GM12878 (cell line): ENCODE data around the gene MUC21. TPM values are rescaled to one million over a fixed set of nuclear protein-coding genes. Genes with fewer than 3 reads are reported as not detected.

ENCODE experiments used
- ATAC-seq: fragments of 200-7000 bp; cut with Tn5 transposase; 3 replicates; pipeline ENCODE4 v1.9.1; 2020; ENCODE audit warnings: mild to moderate bottlenecking, moderate library complexity
- BruUV-seq: library from RNA; stranded (reverse); fragments of 400-500 nt; replicated peaks from 2 replicates; lab custom pipeline; 2021; lab: Mats Ljungman, UMichigan
- CTCF ChIA-PET: fragments of 300-600 bp; sonication (Branson Sonifier 250); formaldehyde crosslinking; extraction: SDS; loops from one replicate; lab custom pipeline; 2021; ENCODE audit warnings: inconsistent platforms; lab: Yijun Ruan, JAX
- POLR2A ChIA-PET: fragments of 350-600 bp; formaldehyde crosslinking; extraction: SDS; loops from one replicate; lab custom pipeline; 2021; ENCODE audit warnings: inconsistent platforms; lab: Charles Lee
- RAD21 ChIA-PET: fragments of 300-600 bp; sonication (Branson Sonifier 250); formaldehyde crosslinking; loops from one replicate; lab custom pipeline; 2023; ENCODE audit warnings: antibody characterized with exemption; ENCODE audit not compliant: unreplicated experiment; lab: Charles Lee
- SMC1A ChIA-PET: fragments of 300-600 bp; sonication (Branson Sonifier 250); formaldehyde crosslinking; loops from one replicate; lab custom pipeline; 2023; ENCODE audit not compliant: unreplicated experiment, uncharacterized antibody; lab: Charles Lee
- DNase-seq: peaks from one replicate; pipeline ENCODE4 v3.0.0-alpha.2; 2011; ENCODE audit warnings: low read depth, low spot score
- FAIRE-seq: peaks from 3 replicates; lab custom pipeline; 2011; peaks lifted over from hg19 to GRCh38; lab: Jason Lieb, UNC
- H2AFZ ChIP-seq: 2 replicates; pipeline ENCODE4 v1.6.0; 2011; ENCODE audit warnings: low read depth, low read length, control low read depth; ENCODE audit not compliant: control insufficient read depth
- H3K27ac ChIP-seq: 2 replicates; pipeline ENCODE4 v1.5.1; 2011; ENCODE audit warnings: control low read depth; ENCODE audit not compliant: control insufficient read depth, insufficient read depth
- H3K27me3 ChIP-seq, 2 experiments: replicated peaks in 1 of 2; 2 replicates each; pipeline versions ENCODE4 v1.6.0 to v1.6.1; 2011; ENCODE audit warnings: low read length in 1 of 2; ENCODE audit not compliant: control insufficient read depth in 2 of 2, insufficient read depth in 2 of 2
- H3K36me3 ChIP-seq, 2 experiments: 2 replicates each; pipeline ENCODE4 v1.5.1; 2011; ENCODE audit warnings: low read length in 1 of 2; ENCODE audit not compliant: control insufficient read depth in 2 of 2, insufficient read depth in 2 of 2
- H3K4me1 ChIP-seq: 2 replicates; pipeline ENCODE4 v1.6.1; 2011; ENCODE audit warnings: mild to moderate bottlenecking, low read length, moderate library complexity, mixed read lengths; ENCODE audit not compliant: control insufficient read depth, insufficient read depth
- H3K4me2 ChIP-seq: 2 replicates; pipeline ENCODE4 v1.6.0; 2011; ENCODE audit warnings: control low read depth; ENCODE audit not compliant: control insufficient read depth, insufficient read depth
- H3K4me3 ChIP-seq: fragments of 200-600 bp; sonication (generic); 2 replicates; pipeline ENCODE4 v1.5.1; 2016
- H3K79me2 ChIP-seq: 2 replicates; pipeline ENCODE4 v1.6.0; 2011; ENCODE audit warnings: low read length; ENCODE audit not compliant: control insufficient read depth, insufficient read depth
- H3K9ac ChIP-seq: 2 replicates; pipeline ENCODE4 v1.8.0; 2011; ENCODE audit warnings: low read length, control low read depth, mixed read lengths; ENCODE audit not compliant: control insufficient read depth, insufficient read depth
- H3K9me3 ChIP-seq: replicated peaks from 3 replicates; pipeline ENCODE4 v1.5.1; 2011; ENCODE audit warnings: mild to moderate bottlenecking, low read length; ENCODE audit not compliant: control insufficient read depth, insufficient read depth
- H4K20me1 ChIP-seq: 2 replicates; pipeline ENCODE4 v1.6.0; 2011; ENCODE audit not compliant: control insufficient read depth, insufficient read depth
- GABPA ChIP-seq: IDR thresholded peaks from 2 replicates; pipeline ENCODE4 v1.6.1; 2014; ENCODE audit warnings: antibody characterized with exemption, low read depth, mild to moderate bottlenecking, inconsistent platforms
- HCFC1 ChIP-seq: fragments of 150-350 bp; IDR thresholded peaks from 2 replicates; pipeline ENCODE4 v1.6.1; 2014; ENCODE audit warnings: low read length
- KLF5 ChIP-seq: fragments of 450-650 bp; IDR thresholded peaks from 2 replicates; pipeline ENCODE4 v1.6.1; 2014; ENCODE audit warnings: mild to moderate bottlenecking; ENCODE audit not compliant: partially characterized antibody
- MEF2A ChIP-seq: IDR thresholded peaks from 2 replicates; pipeline ENCODE4 v1.6.1; 2011; ENCODE audit warnings: low read depth, mild to moderate bottlenecking, low read length, moderate library complexity; ENCODE audit not compliant: insufficient read depth
- MXI1 ChIP-seq: fragments of 150-350 bp; IDR thresholded peaks from 2 replicates; pipeline ENCODE4 v1.6.1; 2011; ENCODE audit warnings: low read depth, mild to moderate bottlenecking, inconsistent platforms, low read length, improper control_type of control experiment
- NFYA ChIP-seq: IDR thresholded peaks from 2 replicates; pipeline ENCODE4 v1.6.1; 2011; ENCODE audit warnings: low read depth, mild to moderate bottlenecking, low read length, improper control_type of control experiment, borderline replicate concordance
- NR2C2 ChIP-seq: IDR thresholded peaks from 2 replicates; pipeline ENCODE4 v1.6.1; 2011; ENCODE audit warnings: borderline replicate concordance, low read depth; ENCODE audit not compliant: control insufficient read depth, insufficient read length
- NR2F1 ChIP-seq: fragments of 450-650 bp; conservative IDR thresholded peaks from 2 replicates; pipeline ENCODE4 v1.6.1; 2017; ENCODE audit warnings: mild to moderate bottlenecking
- POLR2A ChIP-seq: IDR thresholded peaks from 2 replicates; pipeline ENCODE4 v1.6.1; 2011; ENCODE audit warnings: low read depth, mild to moderate bottlenecking, low read length
- RCOR1 ChIP-seq: conservative IDR thresholded peaks from 2 replicates; pipeline ENCODE4 v1.6.1; 2012; ENCODE audit warnings: low read depth, low read length, improper control_type of control experiment
- RELA ChIP-seq: fragments of 450-650 bp; IDR thresholded peaks from 2 replicates; pipeline ENCODE4 v1.8.0; 2014; ENCODE audit warnings: borderline replicate concordance; ENCODE audit not compliant: partially characterized antibody
- RFX5 ChIP-seq: IDR thresholded peaks from 2 replicates; pipeline ENCODE4 v1.6.1; 2011; ENCODE audit warnings: low read depth, low read length, improper control_type of control experiment
- SIN3A ChIP-seq: IDR thresholded peaks from 2 replicates; pipeline ENCODE4 v1.6.1; 2012; ENCODE audit warnings: low read depth, low read length, improper control_type of control experiment
- SIX5 ChIP-seq: IDR thresholded peaks from 2 replicates; pipeline ENCODE4 v1.6.1; 2011; ENCODE audit warnings: mild to moderate bottlenecking, low read depth, low read length, moderate library complexity; ENCODE audit not compliant: severe bottlenecking
- WGBS: methylation state at CpG from one replicate; pipeline ENCODE4 v1.1.6; 2016; ENCODE audit warnings: low lambda C conversion rate; ENCODE audit not compliant: insufficient replicate concordance, insufficient coverage; ENCODE audit errors: missing lambda C conversion rate; 5-methylcytosine and 5-hydroxymethylcytosine counted together
- in situ Hi-C: fragments of 300-500 bp; cut with MboI; formaldehyde crosslinking; loops from 9 replicates; pipeline ENCODE4 v1.14.3; 2018; ENCODE audit warnings: mixed read lengths
- intact Hi-C: fragments of 100-400 bp; cut with micrococcal nuclease; formaldehyde crosslinking; loops from one replicate; pipeline ENCODE4 v1.14.2; 2022; ENCODE audit not compliant: unreplicated experiment
- polyA plus RNA-seq, 11 experiments: library from polyadenylated mRNA; depleted of rRNA in 4 of 11; unstranded in 6 of 11; stranded (reverse) in 5 of 11; fragments of >200 nt; fragmentation: Nextera tagmentation in 4 of 11; fragmentation: Illumina TruSeq in 1 of 11; extraction: Ambion mirVana in 4 of 11; extraction: Trizol in 1 of 11; gene quantifications; 1 replicate in 1 of 11; 2 replicates in 10 of 11; pipeline versions ENCODE4 v1.2.1 to v1.2.3, GENCODE V29; 2011 to 2016; ENCODE audit warnings: inconsistent platforms in 2 of 11, missing spikeins in 2 of 11, low read depth in 1 of 11
- total RNA-seq, 4 experiments: library from RNA; depleted of rRNA in 3 of 4; stranded (reverse); fragments of >200 nt in 3 of 4; fragmentation: Illumina TruSeq in 1 of 4; extraction: Trizol in 1 of 4; gene quantifications; 2 replicates each; pipeline versions ENCODE4 v1.2.1 to v1.2.3, GENCODE V29; 2013 to 2021
- TF ChIP-seq, protein P1 (sequence below): fragments of 450-650 bp; formaldehyde crosslinking; IDR thresholded peaks from 2 replicates; pipeline ENCODE4 v1.4.0; 2022; ENCODE audit warnings: mild to moderate bottlenecking, moderate library complexity

Gene MUC21
- total and polyA plus RNA-seq, 10 of the 15 experiments (the other 5 are each of a cell fraction or from before 2014, with no cell fraction given): 0.02 TPM; not detected in 9

DNA sequence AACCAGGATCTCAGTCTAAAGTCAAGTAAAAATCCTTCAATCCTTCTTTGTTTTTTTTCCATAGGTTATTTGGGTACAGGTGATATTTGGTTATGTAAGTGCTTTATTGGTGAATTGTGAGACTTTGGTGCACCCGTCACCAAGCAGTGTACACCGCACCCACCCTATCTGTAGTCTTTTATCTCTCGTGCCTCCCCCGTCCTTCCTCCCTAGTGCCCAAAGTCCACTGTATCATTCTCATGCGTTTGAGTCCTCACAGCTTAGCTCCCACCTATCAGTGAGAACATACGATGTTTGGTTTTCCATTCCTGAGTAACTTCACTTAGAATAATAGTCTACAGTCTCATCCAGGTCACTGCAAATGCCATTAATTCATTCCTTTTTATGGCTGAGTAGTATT is 27.6 kb downstream of the MUC21 start:
- in situ Hi-C loops: no loop called here
- BruUV-seq: no TSS peak

DNA sequence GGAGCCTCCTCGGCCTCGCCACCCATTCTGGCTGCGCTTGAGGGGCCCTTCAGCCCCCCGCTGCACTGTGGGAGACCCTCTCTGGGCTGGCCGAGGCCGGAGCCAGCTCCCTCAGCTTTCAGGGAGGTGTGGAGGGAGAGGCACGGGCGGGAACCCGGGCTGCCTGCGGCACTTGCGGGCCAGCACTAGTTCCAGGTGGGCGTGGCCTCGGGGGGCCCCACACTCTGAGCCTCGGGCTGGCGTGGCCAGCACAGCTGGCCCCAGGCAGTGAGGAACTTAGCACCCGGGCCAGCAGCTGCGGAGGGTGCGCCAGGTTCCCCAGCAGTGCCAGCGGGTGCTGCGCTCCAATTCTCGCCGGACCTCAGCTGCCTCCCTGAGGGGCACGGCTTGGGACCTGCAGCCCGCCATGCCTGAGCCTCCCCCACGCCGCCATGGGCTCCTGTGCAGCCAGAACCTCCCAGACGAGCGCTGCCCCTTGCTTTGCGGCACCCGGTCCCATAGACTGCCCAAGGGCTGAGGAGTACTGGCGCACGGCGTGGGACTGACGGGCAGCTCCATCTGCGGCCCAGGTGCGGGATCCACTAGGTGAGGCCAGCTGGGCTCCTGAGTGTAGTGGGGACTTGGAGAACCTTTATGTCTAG is 33.3 kb downstream of the MUC21 start:
- H3K36me3 ChIP-seq: no peaks in the 10 kb centered on the region
- no peak overlapping the region for H3K4me3 ChIP-seq
- no peak overlapping the region for H3K9ac ChIP-seq
- intact Hi-C loops: no loop called here
- BruUV-seq: no TSS peak
- 72% methylated on average over 33 of the region's 36 CpGs for WGBS
- ATAC-seq: no peak
- in situ Hi-C loops: no loop called here
- H3K79me2 ChIP-seq: no peaks in the 10 kb centered on the region
- FAIRE-seq: no peak
- ChIA-PET CTCF (interaction anchor here (0.5 to 1.1 kb wide), 2 partner anchors 35 to 79 kb away, joined by 3 to 5 read pairs; no protein-coding TSS in a partner anchor), SMC1A (no interaction called here), RAD21 (no interaction called here), POLR2A (no interaction called here)
- no peak for DNase-seq
- H3K4me1 ChIP-seq: no peaks in the 10 kb centered on the region
- no peaks in the 10 kb centered on the region; the same call in 2 of the 3 replicates for H3K9me3 ChIP-seq
- H3K27me3 ChIP-seq: no peaks in the 10 kb centered on the region; a peak in 1 of 4 replicates
- no peak overlapping the region for H2AFZ ChIP-seq
- no peak overlapping the region for H3K27ac ChIP-seq
- H4K20me1 ChIP-seq: no peaks in the 10 kb centered on the region
- H3K4me2 ChIP-seq: no peak overlapping the region
- TF ChIP-seq SIX5: no peak
- no peak for TF ChIP-seq HCFC1
- TF ChIP-seq POLR2A: no peak
- no peak for TF ChIP-seq RFX5
- no peak for TF ChIP-seq SIN3A
- TF ChIP-seq RELA: no peak
- TF ChIP-seq, protein P1, sequence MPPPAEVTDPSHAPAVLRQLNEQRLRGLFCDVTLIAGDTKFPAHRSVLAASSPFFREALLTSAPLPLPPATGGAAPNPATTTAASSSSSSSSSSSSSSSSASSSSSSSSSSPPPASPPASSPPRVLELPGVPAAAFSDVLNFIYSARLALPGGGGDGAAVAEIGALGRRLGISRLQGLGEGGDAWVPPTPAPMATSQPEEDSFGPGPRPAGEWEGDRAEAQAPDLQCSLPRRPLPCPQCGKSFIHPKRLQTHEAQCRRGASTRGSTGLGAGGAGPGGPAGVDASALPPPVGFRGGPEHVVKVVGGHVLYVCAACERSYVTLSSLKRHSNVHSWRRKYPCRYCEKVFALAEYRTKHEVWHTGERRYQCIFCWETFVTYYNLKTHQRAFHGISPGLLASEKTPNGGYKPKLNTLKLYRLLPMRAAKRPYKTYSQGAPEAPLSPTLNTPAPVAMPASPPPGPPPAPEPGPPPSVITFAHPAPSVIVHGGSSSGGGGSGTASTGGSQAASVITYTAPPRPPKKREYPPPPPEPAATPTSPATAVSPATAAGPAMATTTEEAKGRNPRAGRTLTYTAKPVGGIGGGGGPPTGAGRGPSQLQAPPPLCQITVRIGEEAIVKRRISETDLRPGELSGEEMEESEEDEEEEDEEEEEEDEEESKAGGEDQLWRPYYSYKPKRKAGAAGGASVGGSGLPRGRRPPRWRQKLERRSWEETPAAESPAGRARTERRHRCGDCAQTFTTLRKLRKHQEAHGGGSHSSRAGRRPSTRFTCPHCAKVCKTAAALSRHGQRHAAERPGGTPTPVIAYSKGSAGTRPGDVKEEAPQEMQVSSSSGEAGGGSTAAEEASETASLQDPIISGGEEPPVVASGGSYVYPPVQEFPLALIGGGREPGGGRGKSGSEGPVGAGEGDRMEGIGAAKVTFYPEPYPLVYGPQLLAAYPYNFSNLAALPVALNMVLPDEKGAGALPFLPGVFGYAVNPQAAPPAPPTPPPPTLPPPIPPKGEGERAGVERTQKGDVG (CRISPR knock-in tag): no peak
- TF ChIP-seq MXI1: no peak
- TF ChIP-seq NR2F1: no peak
- TF ChIP-seq NR2C2: no peak
- TF ChIP-seq RCOR1: no peak
- TF ChIP-seq GABPA: no peak
- TF ChIP-seq NFYA: no peak
- TF ChIP-seq MEF2A: no peak

More for the DNA sequence above, 27.6 kb downstream of the MUC21 start:
- Histone ChIP-seq H3K9ac (no peak overlapping the region), H3K9me3 (no peaks in the 10 kb centered on the region), H3K27ac (no peak overlapping the region), H3K4me2 (no peak overlapping the region), H3K27me3 (peaks cover 0 to 2% of the 10 kb centered on the region in 2 experiments; a peak in 2 of 4 replicates), H3K4me1 (no peaks in the 10 kb centered on the region), H4K20me1 (no peaks in the 10 kb centered on the region), H3K4me3 (no peak overlapping the region), H3K36me3 (no peaks in the 10 kb centered on the region), H2AFZ (no peak overlapping the region), H3K79me2 (no peaks in the 10 kb centered on the region)
- DNase-seq: no peak
- ChIA-PET POLR2A (no interaction called here), SMC1A (no interaction called here), RAD21 (interaction anchor here (0.7 kb wide), 1 partner anchor 652 kb away, joined by 3 read pairs; no protein-coding TSS in a partner anchor), CTCF (no interaction called here)
- ATAC-seq: no peak
- WGBS: 53% methylated on average over 6 of the region's 6 CpGs
- no peak for FAIRE-seq
- intact Hi-C loops: no loop called here
- TF ChIP-seq KLF5: no peak
